Fibroblast of lung (primary cell): ENCODE measurements around the gene SNRNP200. TPM values are rescaled to one million over a fixed set of nuclear protein-coding genes. Genes with fewer than 3 reads are reported as not detected.

ENCODE experiments used
- DNase-seq, 2 donors: peaks; one replicate each; pipeline versions ENCODE4 v3.0.0 to v3.0.0-alpha.2; 2010; ENCODE audit warnings: low read depth in 2 of 2
- H2AFZ ChIP-seq: 2 replicates; pipeline ENCODE4 v1.5.1; 2012; ENCODE audit warnings: low read length, control low read depth, inconsistent platforms
- H3K27ac ChIP-seq: 2 replicates; pipeline ENCODE4 v1.5.1; 2011; ENCODE audit warnings: low read length, control low read depth; ENCODE audit not compliant: insufficient read depth
- H3K27me3 ChIP-seq: 2 replicates; pipeline ENCODE4 v1.5.1; 2011; ENCODE audit warnings: mild to moderate bottlenecking, low read length; ENCODE audit not compliant: control insufficient read depth, insufficient read depth
- H3K36me3 ChIP-seq: 2 replicates; pipeline ENCODE4 v1.5.1; 2011; ENCODE audit warnings: low read length; ENCODE audit not compliant: control insufficient read depth, insufficient read depth
- H3K4me1 ChIP-seq: 2 replicates; pipeline ENCODE4 v1.5.1; 2011; ENCODE audit warnings: low read length; ENCODE audit not compliant: control insufficient read depth, insufficient read depth; ENCODE audit errors: extremely low read depth
- H3K4me2 ChIP-seq: 2 replicates; pipeline ENCODE4 v1.5.1; 2011; ENCODE audit warnings: low read length, control low read depth; ENCODE audit not compliant: insufficient read depth; ENCODE audit errors: extremely low read depth
- H3K4me3 ChIP-seq, 4 experiments: fragments of 200-600 bp in 1 of 4; sonication (generic) in 1 of 4; replicated peaks in 1 of 4; 2 replicates each; pipeline ENCODE4 v1.5.1; 2011 to 2016; ENCODE audit warnings: low read length in 4 of 4, low read depth in 3 of 4, mild to moderate bottlenecking in 3 of 4, control low read depth in 2 of 4, inconsistent platforms in 1 of 4, mixed read lengths in 1 of 4; ENCODE audit not compliant: insufficient read depth in 1 of 4; ENCODE audit errors: control extremely low read depth in 1 of 4
- H3K79me2 ChIP-seq: 2 replicates; pipeline ENCODE4 v1.5.1; 2012; ENCODE audit warnings: mild to moderate bottlenecking, low read length, inconsistent platforms; ENCODE audit not compliant: control insufficient read depth, insufficient read depth
- H3K9ac ChIP-seq: 2 replicates; pipeline ENCODE4 v1.5.1; 2011; ENCODE audit warnings: mild to moderate bottlenecking, low read length, control low read depth; ENCODE audit not compliant: insufficient read depth
- H3K9me3 ChIP-seq: 2 replicates; pipeline ENCODE4 v1.5.1; 2012; ENCODE audit warnings: low read depth, low read length; ENCODE audit not compliant: control insufficient read depth, insufficient read depth
- H4K20me1 ChIP-seq: 2 replicates; pipeline ENCODE4 v1.5.1; 2011; ENCODE audit warnings: low read length; ENCODE audit not compliant: control insufficient read depth, insufficient read depth; ENCODE audit errors: extremely low read depth
- CTCF ChIP-seq, 2 donors: IDR thresholded peaks in 1 of 2; conservative IDR thresholded peaks in 1 of 2; 1 replicate in 1 of 2; 2 replicates in 1 of 2; pipeline ENCODE4 v1.5.1; 2011 to 2012; ENCODE audit warnings: low read length in 2 of 2, control low read depth in 1 of 2, inconsistent platforms in 1 of 2, low read depth in 1 of 2, mild to moderate bottlenecking in 1 of 2
- EZH2 ChIP-seq: IDR thresholded peaks from 2 replicates; pipeline ENCODE4 v1.5.1; 2012; ENCODE audit warnings: low read length, control low read depth, mild to moderate bottlenecking; ENCODE audit errors: missing control alignments
- polyA plus RNA-seq, 2 donors: library from polyadenylated mRNA; depleted of rRNA in 1 of 2; stranded (reverse) in 1 of 2; unstranded in 1 of 2; fragments of >200 nt; gene quantifications; 2 replicates each; pipeline ENCODE4 v1.2.1, GENCODE V29; 2011 to 2012; ENCODE audit warnings: missing spikeins in 1 of 2
- total RNA-seq: library from RNA; depleted of rRNA; stranded (reverse); fragments of >200 nt; gene quantifications from 2 replicates; pipeline ENCODE4 v1.2.1, GENCODE V29; 2014

The SNRNP200 gene
- total and polyA plus RNA-seq, 2 donors (not counting 1 experiment from before 2014, with no cell fraction given) = 49.4 to 65.0 TPM

DNA sequence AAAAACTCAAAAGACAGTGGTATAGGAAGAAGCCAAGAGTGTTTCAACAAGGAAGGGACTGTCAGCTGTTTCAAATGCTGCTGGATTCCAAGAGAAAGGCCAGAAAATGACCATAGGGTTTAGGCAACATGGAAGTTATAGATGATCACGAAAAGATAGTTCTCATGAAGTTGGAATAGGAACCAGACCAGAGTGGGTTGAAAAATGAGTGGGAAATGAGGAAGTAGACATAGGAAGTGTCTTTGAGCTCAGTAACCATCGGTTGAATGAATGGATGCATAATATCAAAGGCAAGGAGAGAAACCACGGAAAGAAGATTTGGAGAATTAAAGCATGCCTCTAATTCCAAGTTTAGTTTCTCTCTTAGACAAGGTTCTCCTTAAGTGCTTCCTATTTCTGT lies 31.5 kb upstream of the SNRNP200 start:
- Histone ChIP-seq H3K9me3 (no peaks in the 10 kb centered on the region), H3K27ac (no peak overlapping the region), H2AFZ (peak overlapping the region; percentile 5), H3K4me1 (peaks cover 10% of the 10 kb centered on the region), H3K4me3 (peak overlapping the region in 1 of 4 experiments; percentile 78), H4K20me1 (no peaks in the 10 kb centered on the region), H3K27me3 (no peaks in the 10 kb centered on the region), H3K4me2 (peak overlapping the region; percentile 100), H3K9ac (no peak overlapping the region), H3K79me2 (peaks cover 42% of the 10 kb centered on the region), H3K36me3 (no peaks in the 10 kb centered on the region)
- no peak for DNase-seq
- no peak for TF ChIP-seq CTCF (conservative IDR thresholded peaks at IDR 0.05 in 1 of 2, IDR thresholded peaks at IDR 0.05 in 1 of 2; ENCODE audit: low read depth in 1 of 2, low read length in 2 of 2)
- no peak for TF ChIP-seq EZH2

DNA sequence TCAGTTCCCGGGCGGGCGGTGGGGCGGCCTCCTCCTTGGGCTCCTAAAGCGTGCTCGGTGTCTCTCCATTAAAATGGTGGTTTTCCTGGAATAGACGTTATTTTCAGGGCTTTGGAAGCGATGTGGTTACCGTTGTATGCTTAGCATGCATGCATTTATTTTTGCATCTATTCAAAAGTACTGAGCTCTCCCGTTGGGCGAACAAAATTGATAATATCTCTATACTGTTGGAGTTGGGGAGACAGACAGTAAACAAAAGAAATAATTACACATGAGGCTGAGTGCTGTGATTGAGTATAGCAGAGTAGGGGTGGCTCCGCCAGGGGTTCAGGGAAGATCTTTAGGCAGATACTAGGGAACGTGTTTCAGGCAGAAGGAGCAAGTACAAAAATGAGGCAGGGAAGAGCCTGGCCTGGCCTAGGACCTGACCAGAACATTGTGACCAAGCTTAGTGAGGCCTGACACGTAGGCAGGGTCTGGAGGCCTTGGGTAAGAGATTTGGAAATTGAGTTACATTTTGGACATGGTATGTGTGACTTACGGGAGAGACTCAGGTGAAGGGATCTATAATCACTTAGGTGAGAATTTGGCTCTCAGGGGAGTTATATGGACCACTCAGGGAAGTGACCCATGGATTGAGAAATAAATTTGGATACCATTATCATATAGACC lies 30.9 kb upstream of the SNRNP200 start:
- peak overlapping the region; percentile 78 to 90 (median 80) for H3K4me3 ChIP-seq
- H3K9me3 ChIP-seq = no peaks in the 10 kb centered on the region
- H3K36me3 ChIP-seq = no peaks in the 10 kb centered on the region
- H3K27me3 ChIP-seq = no peaks in the 10 kb centered on the region
- H3K4me1 ChIP-seq = peaks cover 10% of the 10 kb centered on the region
- no peaks in the 10 kb centered on the region for H4K20me1 ChIP-seq
- no peak for DNase-seq
- peak overlapping the region; percentile 88 for H2AFZ ChIP-seq
- H3K79me2 ChIP-seq = peaks cover 37% of the 10 kb centered on the region
- H3K9ac ChIP-seq = peak overlapping the region; percentile 33
- peak overlapping the region; percentile 65 for H3K27ac ChIP-seq
- H3K4me2 ChIP-seq = peak overlapping the region; percentile 100
- no peak for TF ChIP-seq EZH2
- TF ChIP-seq CTCF (conservative IDR thresholded peaks at IDR 0.05 in 1 of 2, IDR thresholded peaks at IDR 0.05 in 1 of 2; ENCODE audit: low read depth in 1 of 2, low read length in 2 of 2) = no peak

DNA sequence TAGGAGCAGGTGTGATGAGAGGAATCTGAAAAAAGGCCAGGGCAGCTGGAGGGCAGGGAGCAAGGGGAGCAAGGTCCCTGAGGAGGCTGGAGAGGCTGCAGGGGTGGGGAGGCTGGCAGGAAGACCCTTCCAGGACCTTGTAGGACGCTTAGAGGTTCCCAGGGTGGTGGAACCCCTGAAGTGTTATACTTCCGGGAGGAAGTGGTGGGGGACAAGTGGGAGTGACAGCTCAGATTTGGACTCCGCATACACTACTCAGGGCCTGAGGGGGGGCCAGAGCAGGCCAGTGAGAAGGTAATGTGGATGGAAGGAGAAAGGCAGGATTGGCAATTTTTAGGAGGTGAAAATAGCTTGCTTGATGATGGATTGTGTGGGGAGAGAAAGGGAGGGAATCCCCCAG lies 28.4 kb upstream of the SNRNP200 start:
- H3K27ac ChIP-seq = no peak overlapping the region
- no peak overlapping the region for H3K4me2 ChIP-seq
- H3K36me3 ChIP-seq = no peaks in the 10 kb centered on the region
- no peak overlapping the region for H3K4me3 ChIP-seq
- DNase-seq = no peak
- H3K4me1 ChIP-seq = peaks cover 7% of the 10 kb centered on the region
- no peaks in the 10 kb centered on the region for H3K9me3 ChIP-seq
- TF ChIP-seq CTCF (conservative IDR thresholded peaks at IDR 0.05 in 1 of 2, IDR thresholded peaks at IDR 0.05 in 1 of 2; ENCODE audit: low read depth in 1 of 2, low read length in 2 of 2) (no peak), EZH2 (no peak)
- H3K9ac ChIP-seq = no peak overlapping the region
- H4K20me1 ChIP-seq = no peaks in the 10 kb centered on the region
- no peak overlapping the region for H2AFZ ChIP-seq
- H3K27me3 ChIP-seq = no peaks in the 10 kb centered on the region
- H3K79me2 ChIP-seq = peaks cover 28% of the 10 kb centered on the region
